SHP77 (cell line): ENCODE data around the gene LCE4A.

Experiments used
- DNase-seq, 2 experiments: peaks; one replicate each; lab custom pipeline; 2025; lab: John Stamatoyannopoulos, UW

The LCE4A gene

DNA sequence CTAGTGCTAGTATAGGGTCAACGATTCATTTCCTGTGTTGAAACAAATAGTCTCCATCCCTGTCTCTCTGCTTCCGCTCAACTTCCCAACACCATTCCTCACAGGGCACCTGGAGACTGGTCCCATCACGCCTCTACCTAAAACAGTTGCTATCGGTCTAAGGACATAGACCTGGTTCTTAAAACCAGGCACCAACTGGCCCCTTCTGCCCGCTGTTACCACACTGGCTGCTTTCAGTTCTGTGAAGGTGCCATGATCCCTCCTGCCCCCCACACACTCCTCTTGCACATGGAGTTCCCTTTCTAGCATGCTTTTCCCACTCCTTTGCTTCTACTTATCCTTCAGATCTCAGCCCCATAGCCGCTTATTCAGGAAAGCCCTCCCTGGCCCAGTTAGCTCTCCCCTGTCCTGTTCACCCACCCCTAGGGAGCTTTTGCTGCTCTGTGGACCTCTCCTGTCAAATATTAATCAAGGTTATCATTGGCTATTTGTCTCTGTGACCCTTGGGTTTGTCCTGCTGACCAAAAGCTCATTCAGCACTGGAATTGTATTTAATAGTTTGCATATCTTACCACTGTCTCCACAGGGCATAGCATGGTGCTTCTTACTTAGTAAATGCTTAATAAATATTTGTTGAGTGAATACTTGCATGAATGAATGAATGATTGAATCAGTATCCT, 37.9 kb downstream of the LCE4A start:
- DNase-seq = no peak

GRCh38 chr1:152747831-152748230, 39.9 kb downstream of the LCE4A start:
- no peak for DNase-seq

GRCh38 chr1:152752225-152752624, 44.3 kb downstream of the LCE4A start:
- no peak for DNase-seq

DNA sequence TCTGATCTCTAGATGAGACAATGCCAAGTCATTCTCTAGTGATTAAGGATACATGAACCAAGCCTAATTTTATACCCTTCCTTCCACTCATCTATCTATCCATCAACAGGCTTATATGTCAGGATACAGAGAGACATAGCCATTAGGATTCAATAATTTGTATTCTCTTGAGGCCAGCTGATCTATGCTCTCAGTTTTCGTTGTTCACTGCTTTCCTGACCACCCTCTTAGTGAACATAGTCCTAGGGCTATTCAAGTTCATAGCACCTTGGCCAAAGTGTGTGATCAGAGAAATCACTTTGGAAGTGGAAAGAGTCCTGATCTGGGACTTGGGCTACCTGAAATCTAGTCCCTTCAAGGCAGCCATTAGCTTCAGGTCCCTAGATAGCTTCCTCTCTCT, 45.6 kb downstream of the LCE4A start:
- no peak for DNase-seq

- no peak for DNase-seq
These were observed 48.9 kb downstream of the LCE4A start for GRCh38 chr1:152756872-152757271.

DNA sequence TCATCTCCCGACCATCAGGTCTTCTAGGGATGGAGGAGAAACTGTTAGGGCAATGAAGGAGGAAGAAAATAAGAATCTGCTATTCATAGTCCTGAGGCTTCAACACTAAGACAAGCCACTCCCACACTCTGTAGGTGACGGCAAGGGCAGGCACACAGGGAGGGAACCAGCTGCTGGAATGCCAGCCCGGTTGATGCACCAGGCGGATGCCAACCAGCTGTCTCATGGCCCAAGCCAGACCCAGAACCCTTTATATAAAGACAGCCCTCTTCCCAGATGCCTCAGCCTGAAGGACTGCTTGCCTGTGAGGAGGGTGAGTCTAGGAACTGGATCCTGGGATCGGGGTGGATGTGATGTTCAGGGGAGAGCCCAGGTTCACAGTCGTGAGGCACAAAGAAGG, 49.8 kb downstream of the LCE4A start, which contains the start of gene KPRP:
Gene KPRP (plus strand): TSS at position 279 of the 400 bp plus-strand sequence. CDS start 1,564 bp downstream, outside the sequence.
- no peak for DNase-seq

GRCh38 chr1:152758636-152759035, 50.7 kb downstream of the LCE4A start:
- DNase-seq = no peak
